ENCODE data around the gene SWSAP1.
"Not testable (repeated sequence)": the region's sequence is repeated elsewhere in the genome, so short reads cannot be mapped to it uniquely, and the experiment has no call there.

Gene SWSAP1

GRCh38 chr19:11374433-11375142 lies at the start of gene SWSAP1:
TSS of gene SWSAP1 (plus strand) at chr19:11374666. CDS start at chr19:11374681, 15 bp downstream.
- no peaks in the 10 kb centered on the region for H3K27me3 Mint-ChIP-seq
- peaks cover 37% of the 10 kb centered on the region for H3K4me1 Mint-ChIP-seq
- H3K9me3 Mint-ChIP-seq: no peaks in the 10 kb centered on the region
- H3K27ac Mint-ChIP-seq: no peak within 1 kb of the TSS
- CTCF ChIA-PET: interaction anchor here (1.0 to 2.2 kb wide), 5 partner anchors 8 to 108 kb away, joined by 3 to 11 read pairs (median 4); partner anchors contain the start of gene PRKCSH
- H3K4me3 Mint-ChIP-seq: no peak within 1 kb of the TSS
- peak; percentile 98 for DNase-seq
- H3K36me3 Mint-ChIP-seq: peaks cover 16% of the 10 kb centered on the region

GRCh38 chr19:11324748-11325389 lies 49.6 kb upstream of the SWSAP1 start:
- Mint-ChIP-seq H3K27me3 (peaks cover 16% of the 10 kb centered on the region), H3K4me3 (no peak overlapping the region), H3K9me3 (no peaks in the 10 kb centered on the region), H3K4me1 (peaks cover 31% of the 10 kb centered on the region), H3K27ac (peak overlapping the region; percentile 90), H3K36me3 (peaks cover 4% of the 10 kb centered on the region)
- DNase-seq: no peak
- CTCF ChIA-PET: interaction anchor here (1.7 kb wide), 2 partner anchors 8 to 56 kb away, joined by 5 to 7 read pairs; no protein-coding TSS in a partner anchor

GRCh38 chr19:11325544-11325943 lies 48.9 kb upstream of the SWSAP1 start:
- CTCF ChIA-PET: interaction anchor here (1.7 kb wide), 2 partner anchors 8 to 55 kb away, joined by 5 to 7 read pairs; no protein-coding TSS in a partner anchor
- Mint-ChIP-seq H3K27me3 (peaks cover 12% of the 10 kb centered on the region), H3K9me3 (no peaks in the 10 kb centered on the region), H3K27ac (no peak overlapping the region), H3K36me3 (peaks cover 4% of the 10 kb centered on the region), H3K4me1 (peaks cover 31% of the 10 kb centered on the region), H3K4me3 (no peak overlapping the region)
- no peak for DNase-seq

- Mint-ChIP-seq H3K27me3 (no peaks in the 10 kb centered on the region), H3K27ac (no peak overlapping the region), H3K36me3 (peaks cover 6% of the 10 kb centered on the region), H3K4me3 (no peak overlapping the region), H3K4me1 (peaks cover 3% of the 10 kb centered on the region), H3K9me3 (no peaks in the 10 kb centered on the region)
- CTCF ChIA-PET: no interaction called here
- no peak for DNase-seq
Observed at GRCh38 chr19:11330127-11330526, 44.3 kb upstream of the SWSAP1 start.

GRCh38 chr19:11331502-11331901 lies 43.0 kb upstream of the SWSAP1 start:
- H3K4me1 Mint-ChIP-seq: no peaks in the 10 kb centered on the region

GRCh38 chr19:11332822-11333221 lies 41.6 kb upstream of the SWSAP1 start:
- Mint-ChIP-seq H3K27ac (no peak overlapping the region), H3K36me3 (peaks cover 20% of the 10 kb centered on the region), H3K27me3 (no peaks in the 10 kb centered on the region), H3K4me3 (no peak overlapping the region), H3K9me3 (no peaks in the 10 kb centered on the region), H3K4me1 (peaks cover 9% of the 10 kb centered on the region)
- DNase-seq: no peak
- CTCF ChIA-PET: interaction anchor here (0.6 to 1.7 kb wide), 2 partner anchors 8 to 45 kb away, joined by 3 to 5 read pairs; no protein-coding TSS in a partner anchor

More at GRCh38 chr19:11331502-11331901, 43.0 kb upstream of the SWSAP1 start:
- no peaks in the 10 kb centered on the region for H3K27me3 Mint-ChIP-seq
- H3K27ac Mint-ChIP-seq: no peak overlapping the region
- H3K9me3 Mint-ChIP-seq: no peaks in the 10 kb centered on the region
- H3K4me3 Mint-ChIP-seq: no peak overlapping the region
- H3K36me3 Mint-ChIP-seq: peaks cover 17% of the 10 kb centered on the region
- CTCF ChIA-PET: no interaction called here
- no peak for DNase-seq

- H3K27me3 Mint-ChIP-seq, H3K4me3 Mint-ChIP-seq, H3K27ac Mint-ChIP-seq, H3K9me3 Mint-ChIP-seq, DNase-seq: not testable (repeated sequence)
- Mint-ChIP-seq H3K4me1 (peaks cover 17% of the 10 kb centered on the region), H3K36me3 (peaks cover 20% of the 10 kb centered on the region)
- CTCF ChIA-PET: interaction anchor here (1.7 kb wide), 1 partner anchor 9 kb away, joined by 5 read pairs; no protein-coding TSS in a partner anchor
Observed at GRCh38 chr19:11333838-11334237, 40.6 kb upstream of the SWSAP1 start.

GRCh38 chr19:11335449-11336146 lies 38.9 kb upstream of the SWSAP1 start:
- Mint-ChIP-seq H3K36me3 (peaks cover 20% of the 10 kb centered on the region), H3K4me1 (peaks cover 27% of the 10 kb centered on the region), H3K27ac (no peak overlapping the region), H3K27me3 (peaks cover 7% of the 10 kb centered on the region), H3K4me3 (no peak overlapping the region), H3K9me3 (no peaks in the 10 kb centered on the region)
- CTCF ChIA-PET: no interaction called here
- no peak for DNase-seq

- CTCF ChIA-PET: interaction anchor here (1.0 kb wide), 1 partner anchor 44 kb away, joined by 3 read pairs; no protein-coding TSS in a partner anchor
- peaks cover 20% of the 10 kb centered on the region for H3K36me3 Mint-ChIP-seq
- H3K27me3 Mint-ChIP-seq: peaks cover 7% of the 10 kb centered on the region
- H3K4me1 Mint-ChIP-seq: peaks cover 27% of the 10 kb centered on the region
- H3K27ac Mint-ChIP-seq: no peak overlapping the region
- H3K9me3 Mint-ChIP-seq: no peaks in the 10 kb centered on the region
- no peak for DNase-seq
- H3K4me3 Mint-ChIP-seq: peak overlapping the region; percentile 7
Observed at GRCh38 chr19:11337080-11337479, 37.4 kb upstream of the SWSAP1 start.

- CTCF ChIA-PET: interaction anchor here (1.0 kb wide), 1 partner anchor 43 kb away, joined by 3 read pairs; no protein-coding TSS in a partner anchor
- Mint-ChIP-seq H3K27ac (no peak overlapping the region), H3K27me3 (peaks cover 7% of the 10 kb centered on the region), H3K4me3 (no peak overlapping the region), H3K4me1 (peaks cover 27% of the 10 kb centered on the region), H3K9me3 (no peaks in the 10 kb centered on the region), H3K36me3 (peaks cover 18% of the 10 kb centered on the region)
- no peak for DNase-seq
Observed at GRCh38 chr19:11338121-11338520, 36.3 kb upstream of the SWSAP1 start.

GRCh38 chr19:11338569-11339253 lies 35.8 kb upstream of the SWSAP1 start:
- no peak for DNase-seq
- Mint-ChIP-seq H3K4me1 (peaks cover 27% of the 10 kb centered on the region), H3K36me3 (peaks cover 18% of the 10 kb centered on the region), H3K9me3 (no peaks in the 10 kb centered on the region), H3K27me3 (peaks cover 7% of the 10 kb centered on the region), H3K4me3 (peak overlapping the region; percentile 70), H3K27ac (no peak overlapping the region)
- CTCF ChIA-PET: interaction anchor here (1.2 kb wide), 1 partner anchor 97 kb away, joined by 5 read pairs; no protein-coding TSS in a partner anchor

GRCh38 chr19:11339254-11340098 lies 35.0 kb upstream of the SWSAP1 start, which contains the start of gene RAB3D:
TSS of gene RAB3D (minus strand) at chr19:11339657. CDS start at chr19:11337399, 2,258 bp downstream.
- peaks cover 30% of the 10 kb centered on the region for H3K4me1 Mint-ChIP-seq
- peak; percentile 88 for DNase-seq
- H3K27ac Mint-ChIP-seq: no peak within 1 kb of the TSS
- peaks cover 16% of the 10 kb centered on the region for H3K36me3 Mint-ChIP-seq
- peaks cover 7% of the 10 kb centered on the region for H3K27me3 Mint-ChIP-seq
- CTCF ChIA-PET: interaction anchor here (0.8 to 1.2 kb wide), 2 partner anchors 97 to 201 kb away, joined by 3 to 5 read pairs; no protein-coding TSS in a partner anchor
- no peaks in the 10 kb centered on the region for H3K9me3 Mint-ChIP-seq
- peak within 1 kb of the TSS; percentile 70 for H3K4me3 Mint-ChIP-seq

GRCh38 chr19:11340099-11340467 lies 34.4 kb upstream of the SWSAP1 start:
- CTCF ChIA-PET: interaction anchor here (0.8 to 1.2 kb wide), 2 partner anchors 98 to 202 kb away, joined by 3 to 5 read pairs; no protein-coding TSS in a partner anchor
- H3K9me3 Mint-ChIP-seq, DNase-seq, H3K27me3 Mint-ChIP-seq, H3K27ac Mint-ChIP-seq: not testable (repeated sequence)
- Mint-ChIP-seq H3K36me3 (peaks cover 14% of the 10 kb centered on the region), H3K4me1 (peaks cover 31% of the 10 kb centered on the region), H3K4me3 (peak overlapping the region; percentile 70)
